HG02798 (cell line): ENCODE measurements around the gene RPLP2.

Experiments used
- ATAC-seq: cut with Tn5 transposase; IDR thresholded peaks from one replicate; pipeline ENCODE4 v1.9.1; 2021; ENCODE audit warnings: mild to moderate bottlenecking; ENCODE audit not compliant: unreplicated experiment, poor library complexity

RPLP2 gene

DNA sequence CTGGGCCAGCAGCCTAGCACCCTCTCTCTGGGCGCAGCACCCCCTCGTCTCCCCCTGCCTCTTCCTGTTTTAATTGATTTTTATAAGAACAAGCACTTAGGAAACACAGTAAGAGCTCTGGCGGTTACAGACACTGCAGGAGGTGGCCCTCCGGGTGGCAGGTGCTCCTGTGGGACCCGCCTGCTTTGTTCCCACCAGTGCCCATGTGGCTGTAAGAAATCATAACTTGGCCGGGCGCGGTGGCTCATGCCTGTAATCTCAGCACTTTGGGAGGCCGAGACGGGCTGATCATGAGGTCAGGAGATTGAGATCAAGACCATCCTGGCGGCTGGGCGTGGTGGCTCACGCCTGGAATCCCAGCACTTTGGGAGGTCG lies 51.3 kb downstream of the RPLP2 start:
- no peak for ATAC-seq

DNA sequence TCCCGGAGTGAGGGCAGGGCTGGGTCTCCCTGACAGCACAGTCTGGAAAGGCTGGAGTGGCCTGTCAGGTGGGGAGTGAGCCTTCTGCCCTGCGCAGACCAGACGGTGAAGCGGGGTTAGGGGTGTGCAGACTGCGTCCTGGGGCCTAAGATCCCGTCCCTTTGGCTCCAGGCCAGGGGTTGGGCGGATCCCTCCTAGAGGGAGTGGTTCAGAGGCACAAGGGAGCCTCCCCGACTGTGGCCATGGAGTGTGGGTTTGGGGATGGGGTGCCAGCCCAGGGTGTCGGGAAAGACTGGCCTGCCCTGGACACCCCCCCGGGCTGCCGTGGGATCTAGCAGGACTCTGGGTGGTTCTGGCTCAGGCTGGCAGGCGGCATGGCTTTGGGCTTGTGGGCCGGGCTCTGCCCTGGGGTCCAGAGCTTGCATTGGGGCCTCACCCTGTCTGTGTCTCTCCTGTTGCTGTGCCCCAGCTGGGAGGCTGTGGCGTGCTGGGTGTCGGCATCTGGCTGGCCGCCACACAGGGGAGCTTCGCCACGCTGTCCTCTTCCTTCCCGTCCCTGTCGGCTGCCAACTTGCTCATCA lies 52.4 kb downstream of the RPLP2 start:
- no peak for ATAC-seq
